Panc1 (cell line): ENCODE data around the gene ALG5. TPM values are rescaled to one million over a fixed set of nuclear protein-coding genes. Genes with fewer than 3 reads are reported as not detected.

Experiments used
- ATAC-seq: fragments of 200-7000 bp; cut with Tn5 transposase; 2 replicates; pipeline ENCODE4 v1.9.1; 2020; ENCODE audit warnings: mild to moderate bottlenecking, moderate library complexity
- BruUV-seq: library from RNA; stranded (reverse); fragments of 400-500 nt; replicated peaks from 2 replicates; lab custom pipeline; 2021; lab: Mats Ljungman, UMichigan
- CTCF ChIA-PET: fragments of 300-600 bp; sonication (Branson Sonifier 250); formaldehyde crosslinking; loops from one replicate; lab custom pipeline; 2022; ENCODE audit warnings: antibody characterized with exemption; lab: Charles Lee
- POLR2A ChIA-PET: fragments of 300-600 bp; sonication (Branson Sonifier 250); formaldehyde crosslinking; loops from one replicate; lab custom pipeline; 2022; ENCODE audit warnings: antibody characterized with exemption; lab: Charles Lee
- DNase-seq: peaks from one replicate; pipeline ENCODE4 v3.0.0-alpha.2; 2010; ENCODE audit warnings: low read depth, low spot score
- H3K27ac ChIP-seq: 2 replicates; pipeline ENCODE4 v1.5.1; 2011; ENCODE audit warnings: mild to moderate bottlenecking, low read length, inconsistent platforms
- H3K27me3 ChIP-seq: fragments of 200-500 bp; sonication (Bioruptor generic); 2 replicates; pipeline ENCODE4 v1.6.0; 2014; ENCODE audit warnings: low read length, inconsistent platforms; ENCODE audit not compliant: control insufficient read depth, insufficient read depth
- H3K36me3 ChIP-seq: fragments of 200-500 bp; sonication (Bioruptor generic); 2 replicates; pipeline ENCODE4 v1.5.1; 2014; ENCODE audit warnings: inconsistent platforms, mild to moderate bottlenecking, low read length, moderate library complexity; ENCODE audit not compliant: control insufficient read depth, insufficient read depth
- H3K4me1 ChIP-seq: 2 replicates; pipeline ENCODE4 v1.5.1; 2011; ENCODE audit warnings: inconsistent platforms, mild to moderate bottlenecking, low read length, moderate library complexity; ENCODE audit not compliant: control insufficient read depth, insufficient read depth
- H3K4me3 ChIP-seq, 2 experiments: 2 replicates each; pipeline ENCODE4 v1.5.1; 2011 to 2012; ENCODE audit warnings: low read depth in 2 of 2, low read length in 2 of 2, mild to moderate bottlenecking in 2 of 2, inconsistent platforms in 1 of 2, moderate library complexity in 1 of 2
- H3K9me3 ChIP-seq: fragments of 200-500 bp; sonication (Bioruptor generic); 2 replicates; pipeline ENCODE4 v1.5.1; 2014; ENCODE audit warnings: low read depth, mild to moderate bottlenecking, inconsistent platforms, low read length, moderate library complexity; ENCODE audit not compliant: control insufficient read depth, insufficient read depth
- CTCF ChIP-seq: fragments of 450-650 bp; IDR thresholded peaks from 2 replicates; pipeline ENCODE4 v1.5.1; 2017; ENCODE audit warnings: mild to moderate bottlenecking
- POLR2AphosphoS5 ChIP-seq: IDR thresholded peaks from 2 replicates; pipeline ENCODE4 v1.6.1; 2012; ENCODE audit warnings: mild to moderate bottlenecking, low read depth, low read length, moderate library complexity
- REST ChIP-seq, 2 experiments: IDR thresholded peaks; 2 replicates each; pipeline ENCODE4 v1.6.1; 2011 to 2012; ENCODE audit warnings: low read depth in 2 of 2, control low read depth in 1 of 2, low read length in 1 of 2, mild to moderate bottlenecking in 1 of 2, moderate library complexity in 1 of 2; ENCODE audit not compliant: insufficient read depth in 1 of 2
- SIN3A ChIP-seq: IDR thresholded peaks from 2 replicates; pipeline ENCODE4 v1.6.1; 2012; ENCODE audit warnings: low read depth, mild to moderate bottlenecking, low read length, moderate library complexity, borderline replicate concordance; ENCODE audit not compliant: insufficient read depth
- TCF7L2 ChIP-seq: IDR thresholded peaks from 2 replicates; pipeline ENCODE4 v1.6.1; 2011; ENCODE audit warnings: mild to moderate bottlenecking, low read depth, low read length, inconsistent platforms
- in situ Hi-C: cut with HindIII; loops from 2 replicates; pipeline ENCODE4 v1.10.0; 2016; ENCODE audit warnings: low sequenced_read_pairs, low pct_unique_long_range_greater_than_20kb
- intact Hi-C: fragments of 100-400 bp; cut with micrococcal nuclease; formaldehyde crosslinking; loops from one replicate; pipeline ENCODE4 v1.10.0; 2022; ENCODE audit not compliant: unreplicated experiment
- total RNA-seq: library from RNA; stranded (reverse); gene quantifications from one replicate; pipeline ENCODE4 v1.2.1, GENCODE V29; 2021; ENCODE audit not compliant: unreplicated experiment

The ALG5 gene
- total RNA-seq, 1 experiment from 2014 or later: 19.3 TPM

GRCh38 chr13:36997716-36998427 lies 1.3 kb downstream of the ALG5 start:
- peaks cover 8% of the 10 kb centered on the region for H3K4me1 ChIP-seq

GRCh38 chr13:36992362-36992761 lies 6.8 kb downstream of the ALG5 start:
- Histone ChIP-seq H3K27me3 (no peaks in the 10 kb centered on the region), H3K36me3 (peaks cover 18% of the 10 kb centered on the region), H3K9me3 (no peaks in the 10 kb centered on the region), H3K4me3 (no peak overlapping the region), H3K4me1 (no peaks in the 10 kb centered on the region), H3K27ac (no peak overlapping the region)
- in situ Hi-C loops (no loop called here), intact Hi-C loops (no loop called here)
- no peak; the same call in 1 of the 2 replicates for TF ChIP-seq CTCF
- TF ChIP-seq SIN3A: no peak
- TF ChIP-seq REST (IDR thresholded peaks at IDR 0.05; ENCODE audit: insufficient read depth in 1 of 2, low read depth in 2 of 2, low read length in 1 of 2): no peak
- TF ChIP-seq TCF7L2: no peak
- TF ChIP-seq POLR2AphosphoS5: no peak
- ATAC-seq: no peak
- CTCF ChIA-PET: no interaction called here
- no peak for DNase-seq
- POLR2A ChIA-PET: no interaction called here
- BruUV-seq: no TSS peak

More at GRCh38 chr13:36997716-36998427, 1.3 kb downstream of the ALG5 start:
- H3K27ac ChIP-seq: peak overlapping the region; percentile 87
- intact Hi-C loops (no loop called here), in situ Hi-C loops (no loop called here)
- POLR2A ChIA-PET: no interaction called here
- CTCF ChIA-PET: no interaction called here
- peaks cover 12% of the 10 kb centered on the region for H3K36me3 ChIP-seq
- no peaks in the 10 kb centered on the region for H3K9me3 ChIP-seq
- ATAC-seq (no peak), DNase-seq (no peak)
- BruUV-seq: TSS peak; percentile 60
- H3K27me3 ChIP-seq: no peaks in the 10 kb centered on the region
- peak overlapping the region; percentile 87 to 98 for H3K4me3 ChIP-seq
- TF ChIP-seq REST (IDR thresholded peaks at IDR 0.05; ENCODE audit: insufficient read depth in 1 of 2, low read depth in 2 of 2, low read length in 1 of 2): no peak
- TF ChIP-seq CTCF: no peak
- no peak for TF ChIP-seq POLR2AphosphoS5
- no peak for TF ChIP-seq SIN3A
- no peak for TF ChIP-seq TCF7L2
